ENCODE data around the gene INPP4B. TPM values are rescaled to one million over a fixed set of nuclear protein-coding genes. Genes with fewer than 3 reads are reported as not detected.

The INPP4B gene
- total RNA-seq, 2 experiments from 2014 or later = not detected

DNA sequence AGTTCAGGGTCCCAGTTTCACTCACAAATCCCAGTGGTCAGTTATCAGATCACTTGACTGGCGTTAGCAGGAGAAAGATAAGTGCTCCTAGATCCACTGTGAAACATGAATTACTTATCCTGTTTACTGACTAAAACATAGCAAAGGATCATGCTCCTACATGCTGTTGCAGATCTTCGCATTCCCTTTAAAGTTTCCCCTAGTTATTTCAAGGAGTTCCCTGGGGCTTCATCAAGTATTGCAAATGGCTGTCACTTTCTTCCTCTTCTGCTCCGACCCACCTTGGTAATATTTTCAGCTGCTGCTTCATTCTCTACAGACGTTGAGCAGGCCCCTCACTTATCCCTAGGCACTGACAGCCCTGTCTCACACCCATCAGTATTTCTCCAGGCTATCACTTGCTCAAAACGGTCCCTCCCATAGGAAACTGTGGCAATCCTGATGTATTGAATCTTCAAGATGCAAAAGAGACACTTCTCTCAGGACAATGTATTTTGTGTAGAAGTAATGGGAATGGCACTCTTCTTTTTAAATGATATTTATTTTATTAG, 466.0 kb downstream of the INPP4B start:
- no peaks in the 10 kb centered on the region for H3K9me2 ChIP-seq (ENCODE audit: insufficient read depth, low read length)
- H3K4me2 ChIP-seq (ENCODE audit: low read length) = no peak overlapping the region
- no peak for TF ChIP-seq EZH2phosphoT487 (IDR thresholded peaks at IDR 0.05; ENCODE audit: borderline replicate concordance, low read depth, low read length)
- TF ChIP-seq, protein P1, sequence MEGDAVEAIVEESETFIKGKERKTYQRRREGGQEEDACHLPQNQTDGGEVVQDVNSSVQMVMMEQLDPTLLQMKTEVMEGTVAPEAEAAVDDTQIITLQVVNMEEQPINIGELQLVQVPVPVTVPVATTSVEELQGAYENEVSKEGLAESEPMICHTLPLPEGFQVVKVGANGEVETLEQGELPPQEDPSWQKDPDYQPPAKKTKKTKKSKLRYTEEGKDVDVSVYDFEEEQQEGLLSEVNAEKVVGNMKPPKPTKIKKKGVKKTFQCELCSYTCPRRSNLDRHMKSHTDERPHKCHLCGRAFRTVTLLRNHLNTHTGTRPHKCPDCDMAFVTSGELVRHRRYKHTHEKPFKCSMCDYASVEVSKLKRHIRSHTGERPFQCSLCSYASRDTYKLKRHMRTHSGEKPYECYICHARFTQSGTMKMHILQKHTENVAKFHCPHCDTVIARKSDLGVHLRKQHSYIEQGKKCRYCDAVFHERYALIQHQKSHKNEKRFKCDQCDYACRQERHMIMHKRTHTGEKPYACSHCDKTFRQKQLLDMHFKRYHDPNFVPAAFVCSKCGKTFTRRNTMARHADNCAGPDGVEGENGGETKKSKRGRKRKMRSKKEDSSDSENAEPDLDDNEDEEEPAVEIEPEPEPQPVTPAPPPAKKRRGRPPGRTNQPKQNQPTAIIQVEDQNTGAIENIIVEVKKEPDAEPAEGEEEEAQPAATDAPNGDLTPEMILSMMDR (conservative IDR thresholded peaks at IDR 0.05; ENCODE audit: low read length) = no peak
- intact Hi-C loops (cut with micrococcal nuclease; ENCODE audit: unreplicated experiment) = no loop called here
- no peak overlapping the region for H3K27ac ChIP-seq (ENCODE audit: low read depth, low read length, poor library complexity, severe bottlenecking)
- ChIA-PET POLR2A (no interaction called here), CTCF (ENCODE audit: unreplicated experiment) (no interaction called here)
- H2AFZ ChIP-seq (ENCODE audit: low read length) = no peak overlapping the region
- H3K9me3 ChIP-seq (ENCODE audit: low read length) = no peaks in the 10 kb centered on the region
- H3K36me3 ChIP-seq (ENCODE audit: insufficient read depth, low read length) = no peaks in the 10 kb centered on the region
- H3K79me2 ChIP-seq (ENCODE audit: insufficient read depth, low read depth, low read length) = no peaks in the 10 kb centered on the region
- no peak overlapping the region for H3K4me3 ChIP-seq (ENCODE audit: low read depth, low read length, poor library complexity, severe bottlenecking)
- no TSS peak for BruUV-seq (replicated peaks)
- H4K20me1 ChIP-seq (ENCODE audit: insufficient read depth, low read length) = no peaks in the 10 kb centered on the region
- no peak for DNase-seq (ENCODE audit: low spot score)
- no peaks in the 10 kb centered on the region for H3K4me1 ChIP-seq (ENCODE audit: insufficient read depth, low read length, poor library complexity, severe bottlenecking)

DNA sequence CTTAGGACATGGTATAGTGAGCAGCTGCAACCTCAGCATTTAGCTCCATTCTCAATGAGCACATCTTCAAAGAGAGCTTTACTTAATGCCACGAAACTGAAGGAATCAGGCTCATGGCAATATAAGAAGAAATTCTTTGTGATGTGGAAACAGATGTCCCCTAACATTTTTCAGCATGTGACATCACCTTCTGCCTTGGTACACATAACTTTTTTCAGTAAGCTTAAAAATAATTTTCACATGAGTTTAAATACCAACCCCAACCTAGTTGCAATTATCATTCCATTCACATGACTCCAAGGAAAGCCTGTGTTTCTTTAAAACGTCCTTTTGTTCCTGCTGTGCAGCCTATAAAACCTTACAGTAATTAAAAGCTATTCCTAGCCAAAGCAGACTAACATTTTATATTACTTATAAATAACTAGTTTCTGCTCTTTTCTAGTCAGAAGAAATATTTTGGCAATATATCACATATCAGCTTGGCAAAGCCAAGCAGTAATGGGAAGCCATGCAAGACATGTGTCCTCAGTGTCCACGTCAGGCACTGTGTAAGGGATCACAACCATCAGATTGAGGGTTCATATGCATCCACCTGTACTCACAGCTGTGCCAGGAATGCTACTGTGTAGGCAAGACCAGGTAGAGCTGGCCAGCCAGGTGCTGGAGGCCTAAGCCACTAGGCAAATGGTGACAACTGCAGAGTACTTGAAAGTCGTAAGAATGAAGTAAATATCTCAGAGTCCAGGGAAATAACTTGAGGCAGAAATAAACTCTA, 466.6 kb downstream of the INPP4B start:
- H3K36me3 ChIP-seq (ENCODE audit: insufficient read depth, low read length) = no peaks in the 10 kb centered on the region
- CTCF ChIA-PET (ENCODE audit: unreplicated experiment) = no interaction called here
- intact Hi-C loops (cut with micrococcal nuclease; ENCODE audit: unreplicated experiment) = no loop called here

More for the DNA sequence above, 466.6 kb downstream of the INPP4B start:
- Histone ChIP-seq H3K9me2 (ENCODE audit: insufficient read depth, low read length) (no peaks in the 10 kb centered on the region), H3K4me1 (ENCODE audit: insufficient read depth, low read length, poor library complexity, severe bottlenecking) (no peaks in the 10 kb centered on the region), H3K27ac (ENCODE audit: low read depth, low read length, poor library complexity, severe bottlenecking) (no peak overlapping the region), H3K9me3 (ENCODE audit: low read length) (no peaks in the 10 kb centered on the region), H4K20me1 (ENCODE audit: insufficient read depth, low read length) (no peaks in the 10 kb centered on the region), H3K79me2 (ENCODE audit: insufficient read depth, low read depth, low read length) (no peaks in the 10 kb centered on the region), H2AFZ (ENCODE audit: low read length) (no peak overlapping the region), H3K4me2 (ENCODE audit: low read length) (no peak overlapping the region), H3K4me3 (ENCODE audit: low read depth, low read length, poor library complexity, severe bottlenecking) (no peak overlapping the region)
- TF ChIP-seq, protein P1 (conservative IDR thresholded peaks at IDR 0.05; ENCODE audit: low read length) = no peak
- no peak for TF ChIP-seq EZH2phosphoT487 (IDR thresholded peaks at IDR 0.05; ENCODE audit: borderline replicate concordance, low read depth, low read length)
- BruUV-seq (replicated peaks) = no TSS peak
- no peak for DNase-seq (ENCODE audit: low spot score)
- POLR2A ChIA-PET = no interaction called here
